ENCODE measurements around the gene SDHA. TPM values are rescaled to one million over a fixed set of nuclear protein-coding genes. Genes with fewer than 3 reads are reported as not detected.
"Not testable (repeated sequence)": the region's sequence is repeated elsewhere in the genome, so short reads cannot be mapped to it uniquely, and the experiment has no call there.

Gene SDHA
- total RNA-seq, result 83.4 to 86.3 TPM (median 85.9 TPM) in 3 replicates

GRCh38 chr5:217494-218456, at the start of gene SDHA, which contains the start of gene CCDC127:
Gene SDHA, plus strand, starts transcription at chr5:218320. Its CDS starts 36 bp downstream, at chr5:218356.
Gene CCDC127, minus strand, starts transcription at chr5:218153. Its CDS starts 1,304 bp downstream, at chr5:216849.
- Mint-ChIP-seq H3K36me3 (peaks cover 13% of the 10 kb centered on the region), H3K27ac (peak within 1 kb of the TSS; percentile 93), H3K4me1 (peaks cover 35% of the 10 kb centered on the region), H3K4me3 (peak within 1 kb of the TSS; percentile 92)
- not testable (repeated sequence) for H3K9me3 Mint-ChIP-seq; H3K27me3 Mint-ChIP-seq (ENCODE audit: low read depth)
- peak; percentile 99 to 100 for DNase-seq (ENCODE audit: low spot score in 2 of 2, unreplicated experiment in 2 of 2)

- Mint-ChIP-seq H3K27me3 (ENCODE audit: low read depth) (no peaks in the 10 kb centered on the region), H3K4me1 (peaks cover 3% of the 10 kb centered on the region), H3K36me3 (peaks cover 18% of the 10 kb centered on the region), H3K4me3 (no peak overlapping the region), H3K27ac (no peak overlapping the region), H3K9me3 (no peaks in the 10 kb centered on the region)
- no peak for DNase-seq (ENCODE audit: low spot score in 2 of 2, unreplicated experiment in 2 of 2)
- TF ChIP-seq CTCF (IDR thresholded peaks at IDR 0.05; ENCODE audit: unreplicated experiment), result no peak
Measured at GRCh38 chr5:169071-169727, 48.9 kb upstream of the SDHA start.

- Mint-ChIP-seq H3K9me3 (no peaks in the 10 kb centered on the region), H3K36me3 (peaks cover 16% of the 10 kb centered on the region), H3K27me3 (ENCODE audit: low read depth) (no peaks in the 10 kb centered on the region), H3K27ac (no peak overlapping the region), H3K4me1 (peaks cover 3% of the 10 kb centered on the region), H3K4me3 (no peak overlapping the region)
- TF ChIP-seq CTCF (IDR thresholded peaks at IDR 0.05; ENCODE audit: unreplicated experiment), result no peak
- DNase-seq (ENCODE audit: low spot score in 2 of 2, unreplicated experiment in 2 of 2), result no peak
Measured at GRCh38 chr5:169728-170094, 48.4 kb upstream of the SDHA start.

- Mint-ChIP-seq H3K27me3 (ENCODE audit: low read depth) (no peaks in the 10 kb centered on the region), H3K9me3 (no peaks in the 10 kb centered on the region), H3K27ac (no peak overlapping the region), H3K4me3 (no peak overlapping the region), H3K36me3 (peaks cover 16% of the 10 kb centered on the region), H3K4me1 (peaks cover 9% of the 10 kb centered on the region)
- no peak for DNase-seq (ENCODE audit: low spot score in 2 of 2, unreplicated experiment in 2 of 2)
- no peak for TF ChIP-seq CTCF (IDR thresholded peaks at IDR 0.05; ENCODE audit: unreplicated experiment)
Measured at GRCh38 chr5:170971-171800, 46.9 kb upstream of the SDHA start.

GRCh38 chr5:171801-172331, 46.3 kb upstream of the SDHA start:
- no peak for TF ChIP-seq CTCF (IDR thresholded peaks at IDR 0.05; ENCODE audit: unreplicated experiment)
- H3K27ac Mint-ChIP-seq, result no peak overlapping the region
- H3K4me1 Mint-ChIP-seq, result peaks cover 16% of the 10 kb centered on the region
- no peak for DNase-seq (ENCODE audit: low spot score in 2 of 2, unreplicated experiment in 2 of 2)
- no peaks in the 10 kb centered on the region for H3K9me3 Mint-ChIP-seq
- H3K4me3 Mint-ChIP-seq, result no peak overlapping the region
- H3K27me3 Mint-ChIP-seq (ENCODE audit: low read depth), result no peaks in the 10 kb centered on the region
- H3K36me3 Mint-ChIP-seq, result peaks cover 15% of the 10 kb centered on the region

Data from mesothelial cell of epicardium (in vitro differentiated cells).